ENCODE measurements around the gene STOM.

DNA sequence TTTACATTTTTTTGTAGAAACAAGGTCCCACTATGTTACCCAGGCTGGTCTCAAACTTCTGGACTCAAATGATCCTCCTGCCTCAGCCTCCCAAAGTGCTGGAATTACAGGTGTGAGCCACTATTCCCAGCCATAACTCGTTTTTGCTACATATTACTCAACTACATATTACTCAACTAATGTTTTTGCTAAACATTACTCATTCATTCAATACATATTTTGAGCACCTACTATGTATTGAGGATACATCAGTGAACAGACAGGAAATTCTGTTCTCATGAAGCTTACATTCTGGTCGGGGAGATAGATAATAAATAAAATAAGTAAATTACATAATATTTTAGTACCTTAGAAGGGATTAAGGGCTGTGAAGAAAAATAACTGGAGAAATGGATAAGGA is 34.9 kb upstream of the STOM start:
- TF ChIP-seq, protein P1, sequence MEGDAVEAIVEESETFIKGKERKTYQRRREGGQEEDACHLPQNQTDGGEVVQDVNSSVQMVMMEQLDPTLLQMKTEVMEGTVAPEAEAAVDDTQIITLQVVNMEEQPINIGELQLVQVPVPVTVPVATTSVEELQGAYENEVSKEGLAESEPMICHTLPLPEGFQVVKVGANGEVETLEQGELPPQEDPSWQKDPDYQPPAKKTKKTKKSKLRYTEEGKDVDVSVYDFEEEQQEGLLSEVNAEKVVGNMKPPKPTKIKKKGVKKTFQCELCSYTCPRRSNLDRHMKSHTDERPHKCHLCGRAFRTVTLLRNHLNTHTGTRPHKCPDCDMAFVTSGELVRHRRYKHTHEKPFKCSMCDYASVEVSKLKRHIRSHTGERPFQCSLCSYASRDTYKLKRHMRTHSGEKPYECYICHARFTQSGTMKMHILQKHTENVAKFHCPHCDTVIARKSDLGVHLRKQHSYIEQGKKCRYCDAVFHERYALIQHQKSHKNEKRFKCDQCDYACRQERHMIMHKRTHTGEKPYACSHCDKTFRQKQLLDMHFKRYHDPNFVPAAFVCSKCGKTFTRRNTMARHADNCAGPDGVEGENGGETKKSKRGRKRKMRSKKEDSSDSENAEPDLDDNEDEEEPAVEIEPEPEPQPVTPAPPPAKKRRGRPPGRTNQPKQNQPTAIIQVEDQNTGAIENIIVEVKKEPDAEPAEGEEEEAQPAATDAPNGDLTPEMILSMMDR (tag by site-specific recombination; IDR thresholded peaks at IDR 0.05): no peak
- TF ChIP-seq ZNF596 (tag by site-specific recombination; IDR thresholded peaks at IDR 0.05): no peak
- TF ChIP-seq, protein P2, sequence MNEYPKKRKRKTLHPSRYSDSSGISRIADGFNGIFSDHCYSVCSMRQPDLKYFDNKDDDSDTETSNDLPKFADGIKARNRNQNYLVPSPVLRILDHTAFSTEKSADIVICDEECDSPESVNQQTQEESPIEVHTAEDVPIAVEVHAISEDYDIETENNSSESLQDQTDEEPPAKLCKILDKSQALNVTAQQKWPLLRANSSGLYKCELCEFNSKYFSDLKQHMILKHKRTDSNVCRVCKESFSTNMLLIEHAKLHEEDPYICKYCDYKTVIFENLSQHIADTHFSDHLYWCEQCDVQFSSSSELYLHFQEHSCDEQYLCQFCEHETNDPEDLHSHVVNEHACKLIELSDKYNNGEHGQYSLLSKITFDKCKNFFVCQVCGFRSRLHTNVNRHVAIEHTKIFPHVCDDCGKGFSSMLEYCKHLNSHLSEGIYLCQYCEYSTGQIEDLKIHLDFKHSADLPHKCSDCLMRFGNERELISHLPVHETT (tag by site-specific recombination; IDR thresholded peaks at IDR 0.05): no peak
- TF ChIP-seq, protein P3, sequence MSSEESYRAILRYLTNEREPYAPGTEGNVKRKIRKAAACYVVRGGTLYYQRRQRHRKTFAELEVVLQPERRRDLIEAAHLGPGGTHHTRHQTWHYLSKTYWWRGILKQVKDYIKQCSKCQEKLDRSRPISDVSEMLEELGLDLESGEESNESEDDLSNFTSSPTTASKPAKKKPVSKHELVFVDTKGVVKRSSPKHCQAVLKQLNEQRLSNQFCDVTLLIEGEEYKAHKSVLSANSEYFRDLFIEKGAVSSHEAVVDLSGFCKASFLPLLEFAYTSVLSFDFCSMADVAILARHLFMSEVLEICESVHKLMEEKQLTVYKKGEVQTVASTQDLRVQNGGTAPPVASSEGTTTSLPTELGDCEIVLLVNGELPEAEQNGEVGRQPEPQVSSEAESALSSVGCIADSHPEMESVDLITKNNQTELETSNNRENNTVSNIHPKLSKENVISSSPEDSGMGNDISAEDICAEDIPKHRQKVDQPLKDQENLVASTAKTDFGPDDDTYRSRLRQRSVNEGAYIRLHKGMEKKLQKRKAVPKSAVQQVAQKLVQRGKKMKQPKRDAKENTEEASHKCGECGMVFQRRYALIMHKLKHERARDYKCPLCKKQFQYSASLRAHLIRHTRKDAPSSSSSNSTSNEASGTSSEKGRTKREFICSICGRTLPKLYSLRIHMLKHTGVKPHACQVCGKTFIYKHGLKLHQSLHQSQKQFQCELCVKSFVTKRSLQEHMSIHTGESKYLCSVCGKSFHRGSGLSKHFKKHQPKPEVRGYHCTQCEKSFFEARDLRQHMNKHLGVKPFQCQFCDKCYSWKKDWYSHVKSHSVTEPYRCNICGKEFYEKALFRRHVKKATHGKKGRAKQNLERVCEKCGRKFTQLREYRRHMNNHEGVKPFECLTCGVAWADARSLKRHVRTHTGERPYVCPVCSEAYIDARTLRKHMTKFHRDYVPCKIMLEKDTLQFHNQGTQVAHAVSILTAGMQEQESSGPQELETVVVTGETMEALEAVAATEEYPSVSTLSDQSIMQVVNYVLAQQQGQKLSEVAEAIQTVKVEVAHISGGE (tag by site-specific recombination; conservative IDR thresholded peaks at IDR 0.05; ENCODE audit: low read depth): no peak
- TF ChIP-seq MZF1 (tag by site-specific recombination; IDR thresholded peaks at IDR 0.05; ENCODE audit: borderline replicate concordance): no peak
- TF ChIP-seq TCF7L2 (IDR thresholded peaks at IDR 0.05; ENCODE audit: borderline replicate concordance, low read depth, low read length): no peak
- no peak for TF ChIP-seq SETDB1 (IDR thresholded peaks at IDR 0.05; ENCODE audit: insufficient read length, low read length)
